H1 (cell line): Measurements from ENCODE around the gene GARNL3. TPM values are rescaled to one million over a fixed set of nuclear protein-coding genes. Genes with fewer than 3 reads are reported as not detected.

Source experiments
- CTCF ChIA-PET: fragments of 300-600 bp; sonication (Branson Sonifier 250); formaldehyde crosslinking; loops from one replicate; lab custom pipeline; 2021; ENCODE audit not compliant: partially characterized antibody; lab: Charles Lee
- POLR2A ChIA-PET: fragments of 300-600 bp; sonication (Branson Sonifier 250); formaldehyde crosslinking; loops from one replicate; lab custom pipeline; 2021; ENCODE audit warnings: inconsistent platforms; ENCODE audit not compliant: partially characterized antibody; lab: Charles Lee
- DNase-seq, 2 experiments: peaks; one replicate each; pipeline versions ENCODE4 v3.0.0 to v3.0.0-alpha.2; 2010 to 2022; ENCODE audit warnings: low spot score in 2 of 2, low read depth in 1 of 2, mixed read lengths in 1 of 2
- FAIRE-seq: peaks from 2 replicates; lab custom pipeline; 2011; peaks lifted over from hg19 to GRCh38; lab: Jason Lieb, UNC
- H2AFZ ChIP-seq: 2 replicates; pipeline ENCODE4 v1.8.1; 2012; ENCODE audit warnings: low read length, inconsistent platforms
- H2AK5ac ChIP-seq: 2 replicates; pipeline ENCODE4 v1.6.1; 2013; ENCODE audit warnings: low read depth, low read length
- H2BK120ac ChIP-seq: replicated peaks from 2 replicates; pipeline ENCODE3; 2013; ENCODE audit warnings: low read depth, low read length, inconsistent platforms
- H2BK12ac ChIP-seq: 2 replicates; pipeline ENCODE4 v1.6.1; 2013; ENCODE audit warnings: low read depth, low read length
- H2BK15ac ChIP-seq: 2 replicates; pipeline ENCODE4 v1.6.1; 2013; ENCODE audit warnings: low read length
- H2BK20ac ChIP-seq: 2 replicates; pipeline ENCODE4 v1.6.1; 2013; ENCODE audit warnings: low read length
- H2BK5ac ChIP-seq: 2 replicates; pipeline ENCODE4 v1.6.1; 2013; ENCODE audit warnings: low read depth, low read length
- H3K14ac ChIP-seq: 2 replicates; pipeline ENCODE4 v1.6.1; 2013; ENCODE audit warnings: inconsistent platforms; ENCODE audit not compliant: insufficient read length
- H3K18ac ChIP-seq: 2 replicates; pipeline ENCODE4 v1.6.1; 2013; ENCODE audit warnings: low read length; ENCODE audit errors: extremely low read depth
- H3K23ac ChIP-seq: 2 replicates; pipeline ENCODE4 v1.6.1; 2013; ENCODE audit warnings: inconsistent platforms; ENCODE audit not compliant: insufficient read length
- H3K23me2 ChIP-seq: 2 replicates; pipeline ENCODE4 v1.6.1; 2013; ENCODE audit warnings: low read depth, low read length
- H3K27ac ChIP-seq: 2 replicates; pipeline ENCODE4 v1.6.1; 2011; ENCODE audit warnings: low read depth, low read length, inconsistent platforms
- H3K27me3 ChIP-seq, 4 experiments: replicated peaks in 1 of 4; 1 replicate in 1 of 4; 2 replicates in 3 of 4; pipeline versions ENCODE4 v1.6.1 to v1.8.1; 2011 to 2013; ENCODE audit warnings: low read length in 3 of 4, mild to moderate bottlenecking in 3 of 4, inconsistent platforms in 2 of 4, mixed read lengths in 2 of 4, moderate library complexity in 1 of 4; ENCODE audit not compliant: control insufficient read depth in 3 of 4, insufficient read depth in 3 of 4; ENCODE audit errors: extremely low read depth in 1 of 4
- H3K36me3 ChIP-seq, 4 experiments: 2 replicates each; pipeline versions ENCODE4 v1.6.1 to v1.8.1; 2011 to 2013; ENCODE audit warnings: mild to moderate bottlenecking in 4 of 4, low read length in 3 of 4, moderate library complexity in 2 of 4, control low read depth in 1 of 4, inconsistent platforms in 1 of 4; ENCODE audit not compliant: insufficient read depth in 4 of 4, control insufficient read depth in 2 of 4
- H3K4ac ChIP-seq: replicated peaks from 2 replicates; pipeline ENCODE3; 2013; ENCODE audit warnings: low read length, low read depth, mixed read lengths, inconsistent platforms; ENCODE audit not compliant: insufficient read length
- H3K4me1 ChIP-seq, 4 experiments: replicated peaks in 1 of 4; 1 replicate in 1 of 4; 2 replicates in 3 of 4; pipeline versions ENCODE4 v1.6.1 to v1.8.1; 2011 to 2013; ENCODE audit warnings: low read length in 3 of 4, inconsistent platforms in 2 of 4, mixed read lengths in 1 of 4; ENCODE audit not compliant: insufficient read depth in 4 of 4, control insufficient read depth in 3 of 4
- H3K4me2 ChIP-seq, 2 experiments: 2 replicates each; pipeline versions ENCODE4 v1.6.1 to v1.8.1; 2011 to 2013; ENCODE audit warnings: low read depth in 2 of 2, low read length in 2 of 2, control low read depth in 1 of 2, inconsistent platforms in 1 of 2, mild to moderate bottlenecking in 1 of 2; ENCODE audit not compliant: insufficient read depth in 1 of 2
- H3K4me3 ChIP-seq, 4 experiments: fragments of 200-600, 300-600 bp in 1 of 4; sonication (generic), shearing (Covaris generic), sonication (Bioruptor Twin) in 1 of 4; 2 replicates each; pipeline versions ENCODE4 v1.5.1 to v1.8.1; 2011 to 2016; ENCODE audit warnings: low read length in 4 of 4, low read depth in 3 of 4, control low read depth in 2 of 4, inconsistent platforms in 2 of 4, mild to moderate bottlenecking in 2 of 4, mixed read lengths in 1 of 4, moderate library complexity in 1 of 4; ENCODE audit not compliant: insufficient read depth in 2 of 4; ENCODE audit errors: extremely low read depth in 1 of 4
- H3K56ac ChIP-seq: replicated peaks from 2 replicates; pipeline ENCODE3; 2013; ENCODE audit warnings: low read depth, mild to moderate bottlenecking, mixed read lengths, low read length, inconsistent platforms; ENCODE audit not compliant: insufficient read length
- H3K79me1 ChIP-seq: 2 replicates; pipeline ENCODE4 v1.6.1; 2013; ENCODE audit warnings: low read depth, low read length, control low read depth
- H3K79me2 ChIP-seq, 2 experiments: 2 replicates each; pipeline versions ENCODE4 v1.6.1 to v1.8.1; 2012 to 2013; ENCODE audit warnings: low read length in 2 of 2, mild to moderate bottlenecking in 2 of 2, inconsistent platforms in 1 of 2; ENCODE audit not compliant: insufficient read depth in 2 of 2, control insufficient read depth in 1 of 2
- H3K9ac ChIP-seq, 4 experiments: replicated peaks in 1 of 4; 1 replicate in 1 of 4; 2 replicates in 3 of 4; pipeline versions ENCODE4 v1.6.1 to v1.8.1; 2011 to 2013; ENCODE audit warnings: low read depth in 3 of 4, low read length in 3 of 4, control low read depth in 2 of 4, mild to moderate bottlenecking in 2 of 4, moderate library complexity in 2 of 4, inconsistent platforms in 1 of 4; ENCODE audit errors: extremely low read depth in 1 of 4
- H3K9me3 ChIP-seq, 2 experiments: 2 replicates each; pipeline versions ENCODE4 v1.6.1 to v1.8.1; 2012 to 2013; ENCODE audit warnings: mild to moderate bottlenecking in 2 of 2, moderate library complexity in 2 of 2, control low read depth in 1 of 2, inconsistent platforms in 1 of 2, low read depth in 1 of 2, low read length in 1 of 2, mixed read lengths in 1 of 2; ENCODE audit not compliant: insufficient read depth in 2 of 2
- H4K20me1 ChIP-seq, 2 experiments: replicated peaks in 1 of 2; 2 replicates each; pipeline versions ENCODE3 to v1.8.1; 2011 to 2013; ENCODE audit warnings: inconsistent platforms in 2 of 2, low read length in 2 of 2, mild to moderate bottlenecking in 1 of 2; ENCODE audit not compliant: insufficient read depth in 2 of 2, control insufficient read depth in 1 of 2
- H4K5ac ChIP-seq: 2 replicates; pipeline ENCODE4 v1.6.1; 2013; ENCODE audit warnings: low read length, low read depth, mixed read lengths, inconsistent platforms; ENCODE audit not compliant: insufficient read length
- H4K8ac ChIP-seq: 2 replicates; pipeline ENCODE4 v1.8.0; 2013; ENCODE audit warnings: mild to moderate bottlenecking, moderate library complexity, low read length, inconsistent platforms; ENCODE audit not compliant: insufficient read depth; ENCODE audit errors: extremely low read depth
- H4K91ac ChIP-seq: replicated peaks from 2 replicates; pipeline ENCODE3; 2013; ENCODE audit warnings: low read length, mixed read lengths, inconsistent platforms; ENCODE audit not compliant: insufficient read length
- ATF2 ChIP-seq: IDR thresholded peaks from 2 replicates; pipeline ENCODE4 v1.6.1; 2012; ENCODE audit warnings: low read length, inconsistent platforms
- CBX5 ChIP-seq: fragments of 300-800, 300-1000 bp; sonication (generic); IDR thresholded peaks from 2 replicates; pipeline ENCODE4 v1.7.1; 2016; ENCODE audit warnings: antibody characterized with exemption, low read length, low read depth
- CTCF ChIP-seq, 3 experiments: IDR thresholded peaks; 1 replicate in 2 of 3; 2 replicates in 1 of 3; pipeline versions ENCODE4 v1.5.1 to v1.6.1; 2011; ENCODE audit warnings: low read length in 3 of 3, mild to moderate bottlenecking in 3 of 3, inconsistent platforms in 2 of 3, low read depth in 1 of 3, moderate library complexity in 1 of 3; ENCODE audit not compliant: insufficient read depth in 1 of 3; ENCODE audit errors: control extremely low read depth in 1 of 3
- EZH2 ChIP-seq: fragments of 200-600 bp; sonication (generic); IDR thresholded peaks from 2 replicates; pipeline ENCODE4 v1.7.1; 2012; ENCODE audit warnings: low read depth, mild to moderate bottlenecking, moderate library complexity, low read length, inconsistent platforms; ENCODE audit not compliant: severe bottlenecking
- KDM4A ChIP-seq: IDR thresholded peaks from one replicate; pipeline ENCODE4 v1.7.1; 2012; ENCODE audit warnings: low read depth, mild to moderate bottlenecking, moderate library complexity, low read length, inconsistent platforms; ENCODE audit not compliant: severe bottlenecking
- RBBP5 ChIP-seq: IDR thresholded peaks from 2 replicates; pipeline ENCODE4 v1.7.1; 2012; ENCODE audit warnings: low read depth, mild to moderate bottlenecking, inconsistent platforms, low read length, moderate library complexity, borderline replicate concordance
- SP1 ChIP-seq: IDR thresholded peaks from 2 replicates; pipeline ENCODE4 v1.6.1; 2011; ENCODE audit warnings: low read depth, low read length
- TBP ChIP-seq: IDR thresholded peaks from 2 replicates; pipeline ENCODE4 v1.6.1; 2011; ENCODE audit warnings: low read depth, low read length, improper control_type of control experiment
- WGBS, 2 experiments: shearing (Covaris generic) in 1 of 2; methylation state at CpG; one replicate each; pipeline versions ENCODE4 v1.1.6 to v1.1.7; 2013 to 2015; ENCODE audit warnings: low lambda C conversion rate in 2 of 2, mixed read lengths in 2 of 2, inconsistent platforms in 1 of 2, low coverage in 1 of 2, missing lambda C conversion rate in 1 of 2; ENCODE audit not compliant: insufficient replicate concordance in 2 of 2, insufficient coverage in 1 of 2, insufficient read length in 1 of 2; ENCODE audit errors: extremely low coverage in 1 of 2, missing lambda C conversion rate in 1 of 2; 5-methylcytosine and 5-hydroxymethylcytosine counted together
- polyA plus RNA-seq, 7 experiments: library from polyadenylated mRNA; depleted of rRNA in 3 of 7; stranded (reverse) in 5 of 7; unstranded in 2 of 7; fragments of >200 nt in 5 of 7; fragments of 200-250 nt in 2 of 7; gene quantifications; 1 replicate in 5 of 7; 2 replicates in 1 of 7; 4 replicates in 1 of 7; pipeline versions ENCODE4 v1.2.1 to v1.2.3, GENCODE V29; 2011 to 2013; ENCODE audit warnings: missing spikeins in 2 of 7, mixed read lengths in 2 of 7
- total RNA-seq: library from RNA; stranded (reverse); fragmentation: NEBNext Ultra II Directional; extraction: Animal tissue kit (Norgen Biotek cat#: 25700); gene quantifications from 2 replicates; pipeline ENCODE4 v1.2.1, GENCODE V29; 2021

The GARNL3 gene
- total and polyA plus RNA-seq, 2 of the 8 experiments (the other 6 are each of a cell fraction or from before 2014, with no cell fraction given): 6.5 to 18.3 TPM

DNA sequence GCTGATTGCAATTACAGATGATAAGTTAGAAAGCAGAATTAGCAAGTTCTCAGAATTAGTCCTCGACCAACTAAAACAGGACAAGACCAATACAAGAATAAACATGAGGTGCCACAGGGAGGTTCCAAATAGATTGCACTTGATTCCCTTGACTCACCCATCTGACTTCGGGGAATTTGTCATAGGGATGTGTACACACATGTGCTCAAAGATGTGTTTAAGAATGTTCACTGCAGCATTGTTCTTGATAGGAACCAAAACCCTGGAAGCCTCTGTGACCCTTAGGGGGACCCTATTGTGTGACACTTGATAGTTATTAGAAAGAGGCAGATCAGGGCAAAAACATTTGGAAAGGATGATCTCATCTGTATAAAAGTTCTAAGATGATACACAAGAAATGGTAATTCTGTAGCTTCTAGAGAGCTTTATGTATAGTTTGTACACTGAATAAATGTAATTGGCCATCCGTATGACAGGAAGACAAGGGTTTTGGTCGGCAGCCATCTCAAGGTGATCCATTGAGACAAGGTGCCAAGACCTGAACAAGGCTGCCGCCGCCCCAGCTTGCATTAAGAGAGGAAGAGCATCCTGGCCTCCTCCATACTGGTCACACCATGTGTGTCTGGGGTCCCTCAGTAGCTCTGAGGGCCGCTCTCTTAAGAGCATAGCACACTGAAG, 48.2 kb upstream of the GARNL3 start:
- Histone ChIP-seq H4K20me1 (peaks cover 0 to 3% of the 10 kb centered on the region in 2 experiments), H3K23me2 (no peaks in the 10 kb centered on the region), H2BK20ac (no peak overlapping the region), H3K4me1 (peaks cover 0 to 4% (median 2%) of the 10 kb centered on the region in 4 experiments; a peak in 4 of 7 replicates), H4K91ac (no peak overlapping the region), H3K36me3 (no peaks in the 10 kb centered on the region), H2BK12ac (no peak overlapping the region), H3K14ac (no peak overlapping the region), H2BK15ac (no peak overlapping the region), H3K4ac (no peak overlapping the region), H3K4me3 (no peak overlapping the region), H3K79me2 (no peaks in the 10 kb centered on the region), H3K9me3 (no peaks in the 10 kb centered on the region), H2BK5ac (no peak overlapping the region), H2BK120ac (no peak overlapping the region), H3K18ac (no peak overlapping the region), H3K56ac (no peak overlapping the region), H3K23ac (no peak overlapping the region), H2AK5ac (no peak overlapping the region), H4K5ac (no peak overlapping the region), H3K79me1 (no peaks in the 10 kb centered on the region), H3K27me3 (no peaks in the 10 kb centered on the region), H3K9ac (no peak overlapping the region), H3K4me2 (no peak overlapping the region), H2AFZ (no peak overlapping the region), H4K8ac (no peak overlapping the region), H3K27ac (no peak overlapping the region)
- POLR2A ChIA-PET: no interaction called here
- FAIRE-seq (no peak), DNase-seq (no peak)
- TF ChIP-seq TBP: no peak
- no peak for TF ChIP-seq EZH2
- no peak for TF ChIP-seq SP1
- no peak for TF ChIP-seq RBBP5
- TF ChIP-seq KDM4A: no peak
- no peak for TF ChIP-seq CBX5
- TF ChIP-seq CTCF (IDR thresholded peaks at IDR 0.05; ENCODE audit: control extremely low read depth in 1 of 3, insufficient read depth in 1 of 3, low read depth in 1 of 3, low read length in 3 of 3): no peak
- no peak for TF ChIP-seq ATF2
- 87% methylated on average over 7 of the region's 7 CpGs; no CpG with 5 or more reads in 1 of the 2 experiments for WGBS, 2 experiments
- CTCF ChIA-PET: interaction anchor here (1.0 to 5.8 kb wide), 9 partner anchors 9 to 299 kb away, joined by 3 to 45 read pairs (median 4); no protein-coding TSS in a partner anchor
